GM13976 (cell line): Measurements from ENCODE around the gene LATS2.
"Not testable (repeated sequence)": the region's sequence is repeated elsewhere in the genome, so short reads cannot be mapped to it uniquely, and the experiment has no call there.

Experiments used
- DNase-seq: peaks from one replicate; pipeline ENCODE4 v3.0.0; 2012; ENCODE audit warnings: low spot score
- in situ Hi-C: fragments of 300-500 bp; cut with MboI; formaldehyde crosslinking; loops from one replicate; pipeline ENCODE4 v1.12.0; 2022; ENCODE audit warnings: low sequenced_read_pairs, mixed read lengths, inconsistent platforms; ENCODE audit not compliant: unreplicated experiment
- TF ChIP-seq, protein P1 (sequence below): IDR thresholded peaks from 2 replicates; pipeline ENCODE4 v1.5.1; 2012; ENCODE audit warnings: borderline replicate concordance, mild to moderate bottlenecking; ENCODE audit not compliant: insufficient read depth; ENCODE audit errors: extremely low read depth, missing control alignments, control extremely low read depth

The LATS2 gene

DNA sequence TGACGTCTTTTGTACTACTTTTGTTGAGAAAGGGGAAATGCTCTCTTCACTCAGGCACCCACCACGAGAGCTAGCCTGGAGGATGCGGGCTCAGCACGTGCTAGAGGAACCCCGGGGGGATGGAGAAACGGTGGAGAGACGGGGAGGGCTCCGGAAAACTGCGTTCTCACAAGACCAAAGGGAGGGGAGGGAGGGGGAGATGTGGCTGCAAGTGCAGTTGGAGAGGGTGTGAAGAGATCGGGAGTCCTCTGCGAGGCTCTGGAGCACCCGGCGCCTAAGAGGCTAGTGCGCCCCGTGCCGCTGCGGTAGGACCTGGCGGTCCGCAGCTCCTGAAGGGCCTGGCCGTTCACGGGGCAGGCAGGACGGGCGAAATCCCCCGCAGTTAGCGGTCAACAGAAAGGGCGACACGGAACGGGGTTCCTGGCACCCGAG lies 115.4 kb downstream of the LATS2 start:
- no peak for DNase-seq
- TF ChIP-seq, protein P1, sequence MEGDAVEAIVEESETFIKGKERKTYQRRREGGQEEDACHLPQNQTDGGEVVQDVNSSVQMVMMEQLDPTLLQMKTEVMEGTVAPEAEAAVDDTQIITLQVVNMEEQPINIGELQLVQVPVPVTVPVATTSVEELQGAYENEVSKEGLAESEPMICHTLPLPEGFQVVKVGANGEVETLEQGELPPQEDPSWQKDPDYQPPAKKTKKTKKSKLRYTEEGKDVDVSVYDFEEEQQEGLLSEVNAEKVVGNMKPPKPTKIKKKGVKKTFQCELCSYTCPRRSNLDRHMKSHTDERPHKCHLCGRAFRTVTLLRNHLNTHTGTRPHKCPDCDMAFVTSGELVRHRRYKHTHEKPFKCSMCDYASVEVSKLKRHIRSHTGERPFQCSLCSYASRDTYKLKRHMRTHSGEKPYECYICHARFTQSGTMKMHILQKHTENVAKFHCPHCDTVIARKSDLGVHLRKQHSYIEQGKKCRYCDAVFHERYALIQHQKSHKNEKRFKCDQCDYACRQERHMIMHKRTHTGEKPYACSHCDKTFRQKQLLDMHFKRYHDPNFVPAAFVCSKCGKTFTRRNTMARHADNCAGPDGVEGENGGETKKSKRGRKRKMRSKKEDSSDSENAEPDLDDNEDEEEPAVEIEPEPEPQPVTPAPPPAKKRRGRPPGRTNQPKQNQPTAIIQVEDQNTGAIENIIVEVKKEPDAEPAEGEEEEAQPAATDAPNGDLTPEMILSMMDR = no peak
- in situ Hi-C loops = loop anchor here (10.0 kb wide), 1 partner anchor 529 kb away; no protein-coding TSS in a partner anchor

DNA sequence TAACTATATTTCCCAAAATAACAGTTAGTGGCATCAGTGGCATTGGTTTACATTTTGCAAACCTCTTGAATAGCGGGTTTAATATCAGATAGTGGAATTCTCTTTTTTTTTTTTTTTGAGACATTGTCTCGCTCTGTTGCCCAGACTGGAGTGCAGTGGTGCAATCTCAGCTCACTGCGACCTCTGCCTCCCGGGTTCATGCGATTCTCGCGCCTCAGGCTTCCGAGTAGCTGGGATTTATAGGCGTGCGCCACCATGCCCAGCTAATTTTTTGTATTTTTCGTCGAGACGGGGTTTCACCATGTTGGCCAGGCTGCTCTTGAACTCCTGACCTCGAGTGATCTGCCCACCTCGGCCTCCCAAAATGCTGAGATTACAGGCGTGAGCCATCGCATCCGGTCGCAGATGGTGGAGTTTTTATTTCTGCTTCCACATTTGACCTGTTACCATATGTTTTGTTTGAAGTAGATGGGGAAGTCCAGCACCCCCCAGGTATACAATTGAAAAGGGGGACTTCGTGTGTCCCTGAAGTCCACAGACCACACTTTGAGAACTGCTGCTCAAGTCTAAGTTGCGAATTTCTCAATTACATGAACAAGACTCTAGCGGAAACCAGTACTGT lies 118.3 kb downstream of the LATS2 start:
- TF ChIP-seq, protein P1 = no peak
- in situ Hi-C loops = loop anchor here (10.0 kb wide), 1 partner anchor 532 kb away; no protein-coding TSS in a partner anchor
- DNase-seq = no peak

DNA sequence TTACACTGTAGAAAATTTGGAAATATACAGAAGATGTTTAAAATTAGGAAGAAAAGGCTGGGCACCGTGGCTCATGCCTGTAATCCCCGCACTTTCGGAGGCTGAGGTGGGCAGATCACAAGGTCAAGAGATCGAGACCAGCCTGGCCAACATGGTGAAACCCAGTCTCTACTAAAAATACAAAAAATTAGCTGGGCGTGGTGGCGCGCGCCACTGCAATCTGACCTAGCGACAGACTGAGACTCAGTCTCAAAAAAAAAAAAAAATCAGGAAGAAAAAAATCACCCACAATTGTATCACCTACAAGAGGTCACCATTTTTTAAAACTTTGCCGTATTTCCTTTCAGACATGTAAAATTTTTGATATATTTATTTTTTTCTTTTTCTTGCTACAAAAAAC lies 120.9 kb downstream of the LATS2 start:
- in situ Hi-C loops = loop anchor here (10.0 kb wide), 1 partner anchor 534 kb away; no protein-coding TSS in a partner anchor
- not testable (repeated sequence) for DNase-seq

DNA sequence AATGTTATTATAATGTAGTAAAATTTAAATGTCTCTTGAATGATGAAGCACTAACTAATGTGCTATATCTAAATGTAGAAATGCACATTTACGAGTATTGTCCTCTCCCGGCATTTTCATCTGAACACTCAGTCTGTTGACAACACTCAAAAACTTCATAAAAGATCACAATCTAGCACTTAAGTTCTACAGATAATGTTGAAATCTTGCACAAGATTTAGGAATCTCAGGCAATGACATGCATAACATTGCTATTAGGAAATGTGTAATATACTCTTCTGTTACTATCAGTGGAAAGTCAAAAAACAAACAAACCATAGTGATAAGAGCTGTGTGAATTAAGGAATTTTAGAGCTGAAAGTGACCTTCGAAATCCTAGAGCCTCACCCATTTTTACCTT lies 121.3 kb downstream of the LATS2 start:
- in situ Hi-C loops = loop anchor here (10.0 kb wide), 1 partner anchor 535 kb away; no protein-coding TSS in a partner anchor
- TF ChIP-seq, protein P1 = no peak
- no peak for DNase-seq

DNA sequence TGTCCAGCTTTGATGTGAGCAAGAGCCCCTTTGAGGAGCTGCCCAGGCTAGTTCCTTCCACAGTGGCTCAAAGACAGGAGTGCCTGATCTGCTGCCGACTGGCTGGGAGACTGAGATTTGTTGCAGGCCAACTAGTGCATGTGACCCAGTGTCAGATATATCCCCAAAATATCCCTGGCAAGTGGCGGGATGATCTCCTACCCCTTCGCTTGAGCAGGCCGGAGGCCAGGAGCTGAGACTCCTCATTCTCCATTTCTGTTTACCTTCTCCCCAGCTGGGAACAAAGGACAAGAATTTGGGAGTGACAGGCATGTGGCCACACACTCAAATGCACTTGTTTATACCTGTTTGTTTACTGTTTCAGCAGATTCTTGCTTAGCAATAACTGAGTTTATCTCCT lies 121.7 kb downstream of the LATS2 start:
- in situ Hi-C loops = loop anchor here (10.0 kb wide), 1 partner anchor 535 kb away; no protein-coding TSS in a partner anchor
- TF ChIP-seq, protein P1 = no peak
- DNase-seq = no peak

DNA sequence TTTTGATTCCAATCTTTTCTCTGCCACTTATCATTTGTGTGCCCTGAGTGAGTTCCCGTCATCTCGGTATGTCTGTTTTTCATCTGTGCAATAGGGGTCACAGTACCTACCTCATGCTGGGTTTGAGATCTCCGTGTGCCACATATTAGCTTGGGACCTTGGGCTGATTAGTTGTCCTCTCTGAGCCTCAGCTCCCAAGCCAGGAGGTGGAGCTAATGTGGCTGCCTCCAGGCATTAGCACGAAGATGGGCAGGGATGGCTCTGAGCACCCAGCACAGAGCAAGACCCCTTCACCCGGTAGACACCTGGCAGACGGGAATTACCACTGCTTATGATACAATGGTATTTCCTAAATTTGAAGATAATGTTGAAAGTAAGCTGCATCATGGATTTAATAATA lies 123.1 kb downstream of the LATS2 start:
- in situ Hi-C loops = no loop called here
- TF ChIP-seq, protein P1 = no peak

DNA sequence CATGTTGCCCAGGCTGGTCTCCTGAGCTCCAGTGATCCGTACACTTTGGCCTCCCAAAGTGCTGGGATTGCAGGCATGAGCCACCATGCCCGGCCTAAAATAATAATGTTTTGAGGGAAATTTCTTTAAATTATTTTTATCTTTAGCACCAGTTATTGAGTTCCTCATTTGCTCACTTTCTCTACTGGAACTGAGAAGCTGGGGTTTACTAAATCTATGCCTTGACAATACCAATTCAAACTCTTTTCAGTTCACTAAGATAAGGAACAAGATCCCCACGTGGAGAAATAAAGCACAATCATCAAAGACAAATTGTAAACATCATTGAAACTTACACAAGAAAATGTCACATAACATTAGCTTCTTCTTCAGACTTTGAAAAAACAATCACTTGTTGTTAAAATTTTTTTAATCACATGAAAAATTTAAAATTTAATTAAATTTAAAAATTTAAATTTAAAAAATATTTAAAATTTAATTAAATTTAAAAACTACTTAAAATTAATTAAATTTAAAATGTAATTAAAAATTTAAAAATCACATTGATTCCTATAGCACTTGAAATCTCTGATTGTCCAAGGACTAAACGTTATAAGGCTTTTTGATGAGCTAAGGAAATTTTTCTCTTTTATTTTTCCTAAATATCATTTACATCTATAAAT lies 133.7 kb downstream of the LATS2 start:
- DNase-seq = no peak
- TF ChIP-seq, protein P1 = no peak

More for the DNA sequence above, 123.1 kb downstream of the LATS2 start:
- no peak for DNase-seq

DNA sequence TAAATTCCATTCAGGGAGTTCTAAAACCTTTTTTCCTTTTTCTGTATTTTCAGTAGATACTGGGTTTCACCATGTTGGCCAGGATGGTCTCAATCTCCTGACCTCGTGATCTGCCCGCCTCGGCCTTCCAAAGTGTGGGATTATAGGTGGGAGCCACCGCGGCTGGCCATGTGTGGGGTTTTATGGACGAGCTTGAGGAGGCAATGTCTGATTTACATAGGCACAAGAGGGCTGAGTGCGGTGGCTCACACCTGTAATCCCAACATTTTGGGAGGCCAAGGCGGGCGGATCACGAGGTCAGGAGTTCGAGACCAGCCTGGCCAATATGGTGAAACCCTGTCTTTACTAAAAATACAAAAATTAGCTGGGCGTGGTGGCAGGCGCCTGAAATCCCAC lies 136.0 kb downstream of the LATS2 start:
- DNase-seq = not testable (repeated sequence)
- in situ Hi-C loops = loop anchor here (10.0 kb wide), 2 partner anchors 221 to 431 kb away; partner anchors contain the start of gene IL17D

More for the DNA sequence above, 133.7 kb downstream of the LATS2 start:
- in situ Hi-C loops = loop anchor here (10.0 kb wide), 2 partner anchors 223 to 433 kb away; partner anchors contain the start of gene IL17D
